HL-60 (cell line): ENCODE results near the gene TMEM129.

Experiments used
- DNase-seq, 2 experiments: peaks; one replicate each; pipeline ENCODE4 v3.0.0-alpha.2; 2010 to 2020; ENCODE audit warnings: low read depth in 1 of 2, low spot score in 1 of 2
- H3K27ac ChIP-seq: fragments of 250-450 bp; sonication (Bioruptor Pico); replicated peaks from 2 replicates; pipeline ENCODE4 v1.5.1; 2020; ENCODE audit warnings: mild to moderate bottlenecking, moderate library complexity
- H3K27me3 ChIP-seq: fragments of 250-450 bp; sonication (Bioruptor Pico); 2 replicates; pipeline ENCODE4 v1.5.1; 2021; ENCODE audit warnings: mild to moderate bottlenecking, moderate library complexity; ENCODE audit not compliant: insufficient read depth, poor library complexity, severe bottlenecking
- H3K4me3 ChIP-seq: replicated peaks from 2 replicates; pipeline ENCODE4 v1.5.1; 2011; ENCODE audit warnings: mild to moderate bottlenecking, control low read depth, low read length; ENCODE audit not compliant: insufficient read depth
- GABPA ChIP-seq: IDR thresholded peaks from 2 replicates; pipeline ENCODE4 v1.6.1; 2012; ENCODE audit warnings: low read depth
- POLR2AphosphoS5 ChIP-seq: IDR thresholded peaks from 2 replicates; pipeline ENCODE4 v1.6.1; 2012; ENCODE audit warnings: low read depth
- REST ChIP-seq: IDR thresholded peaks from 2 replicates; pipeline ENCODE4 v1.6.1; 2012; ENCODE audit warnings: low read depth; ENCODE audit not compliant: insufficient replicate concordance
- SPI1 ChIP-seq: IDR thresholded peaks from 2 replicates; pipeline ENCODE4 v1.6.1; 2012; ENCODE audit warnings: low read depth, mild to moderate bottlenecking, borderline replicate concordance
- TF ChIP-seq, protein P1 (sequence below): IDR thresholded peaks from one replicate; pipeline ENCODE4 v1.5.1; 2011; ENCODE audit warnings: low read length, control low read depth, inconsistent platforms; ENCODE audit not compliant: insufficient read depth

Gene TMEM129

GRCh38 chr4:1746265-1746691 lies 25.2 kb upstream of the TMEM129 start:
- no peaks in the 10 kb centered on the region for H3K27me3 ChIP-seq
- TF ChIP-seq, protein P1, sequence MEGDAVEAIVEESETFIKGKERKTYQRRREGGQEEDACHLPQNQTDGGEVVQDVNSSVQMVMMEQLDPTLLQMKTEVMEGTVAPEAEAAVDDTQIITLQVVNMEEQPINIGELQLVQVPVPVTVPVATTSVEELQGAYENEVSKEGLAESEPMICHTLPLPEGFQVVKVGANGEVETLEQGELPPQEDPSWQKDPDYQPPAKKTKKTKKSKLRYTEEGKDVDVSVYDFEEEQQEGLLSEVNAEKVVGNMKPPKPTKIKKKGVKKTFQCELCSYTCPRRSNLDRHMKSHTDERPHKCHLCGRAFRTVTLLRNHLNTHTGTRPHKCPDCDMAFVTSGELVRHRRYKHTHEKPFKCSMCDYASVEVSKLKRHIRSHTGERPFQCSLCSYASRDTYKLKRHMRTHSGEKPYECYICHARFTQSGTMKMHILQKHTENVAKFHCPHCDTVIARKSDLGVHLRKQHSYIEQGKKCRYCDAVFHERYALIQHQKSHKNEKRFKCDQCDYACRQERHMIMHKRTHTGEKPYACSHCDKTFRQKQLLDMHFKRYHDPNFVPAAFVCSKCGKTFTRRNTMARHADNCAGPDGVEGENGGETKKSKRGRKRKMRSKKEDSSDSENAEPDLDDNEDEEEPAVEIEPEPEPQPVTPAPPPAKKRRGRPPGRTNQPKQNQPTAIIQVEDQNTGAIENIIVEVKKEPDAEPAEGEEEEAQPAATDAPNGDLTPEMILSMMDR, result peak; percentile 35
- TF ChIP-seq SPI1, result no peak
- no peak for TF ChIP-seq REST
- TF ChIP-seq GABPA, result no peak
- no peak for TF ChIP-seq POLR2AphosphoS5
- peak in 1 of 2 experiments; percentile 78 for DNase-seq
- no peak overlapping the region for H3K27ac ChIP-seq
- H3K4me3 ChIP-seq, result no peak overlapping the region

DNA sequence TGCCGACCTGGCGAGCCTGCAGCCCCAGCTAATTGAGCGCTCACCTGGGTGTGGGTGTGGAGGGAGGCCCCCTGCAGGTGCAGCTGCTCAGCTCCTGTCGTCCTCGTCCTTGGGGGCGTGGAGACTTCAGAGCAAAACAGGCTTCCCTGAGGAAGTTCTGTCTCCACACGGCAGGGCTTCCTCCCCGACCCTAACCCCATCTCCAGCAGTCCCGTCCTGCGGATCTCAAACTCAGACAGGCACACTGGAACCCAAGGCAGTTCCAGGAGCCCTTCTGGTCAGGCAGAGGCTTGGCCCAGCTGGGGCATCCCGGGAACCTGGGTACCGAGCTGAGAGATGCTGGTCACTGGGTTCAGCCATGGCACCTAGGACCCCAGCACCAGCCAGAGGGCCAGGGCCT lies 24.6 kb upstream of the TMEM129 start:
- Histone ChIP-seq H3K4me3 (no peak overlapping the region), H3K27ac (no peak overlapping the region), H3K27me3 (no peaks in the 10 kb centered on the region)
- no peak for DNase-seq
- TF ChIP-seq SPI1 (no peak), POLR2AphosphoS5 (no peak; the same call in 1 of the 2 replicates)

DNA sequence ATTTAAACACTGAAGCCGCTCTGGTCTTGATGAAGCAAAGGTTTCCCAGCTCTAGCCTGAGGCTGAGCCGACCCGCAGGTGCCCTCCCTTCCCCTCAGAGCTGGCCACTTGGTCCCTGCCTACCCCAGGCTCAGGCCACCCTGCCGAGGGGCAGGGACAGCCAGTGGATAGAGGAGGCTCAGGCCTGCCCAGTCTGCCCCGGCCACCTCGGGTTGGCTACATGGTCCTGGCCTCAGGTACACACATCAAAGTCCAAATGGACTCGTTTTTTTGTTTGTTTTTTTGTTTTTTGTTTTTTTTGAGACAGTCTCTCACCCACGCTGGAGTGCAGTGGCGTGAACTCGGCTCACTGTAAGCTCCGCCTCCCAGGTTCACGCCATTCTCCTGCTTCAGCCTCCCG lies 24.0 kb upstream of the TMEM129 start:
- TF ChIP-seq GABPA, result no peak
- TF ChIP-seq SPI1, result no peak
- TF ChIP-seq, protein P1, result no peak
- TF ChIP-seq REST, result no peak
- TF ChIP-seq POLR2AphosphoS5, result no peak; the same call in 1 of the 2 replicates
- Histone ChIP-seq H3K4me3 (no peak overlapping the region), H3K27ac (no peak overlapping the region), H3K27me3 (no peaks in the 10 kb centered on the region)
- DNase-seq, result no peak

GRCh38 chr4:1744552-1744951 lies 23.4 kb upstream of the TMEM129 start:
- no peak overlapping the region for H3K4me3 ChIP-seq
- no peaks in the 10 kb centered on the region for H3K27me3 ChIP-seq
- DNase-seq, result no peak
- no peak overlapping the region for H3K27ac ChIP-seq
- TF ChIP-seq, protein P1, result no peak
- TF ChIP-seq SPI1 (no peak), POLR2AphosphoS5 (no peak), REST (no peak)
